ENCODE data around the gene MAP3K4.

DNA sequence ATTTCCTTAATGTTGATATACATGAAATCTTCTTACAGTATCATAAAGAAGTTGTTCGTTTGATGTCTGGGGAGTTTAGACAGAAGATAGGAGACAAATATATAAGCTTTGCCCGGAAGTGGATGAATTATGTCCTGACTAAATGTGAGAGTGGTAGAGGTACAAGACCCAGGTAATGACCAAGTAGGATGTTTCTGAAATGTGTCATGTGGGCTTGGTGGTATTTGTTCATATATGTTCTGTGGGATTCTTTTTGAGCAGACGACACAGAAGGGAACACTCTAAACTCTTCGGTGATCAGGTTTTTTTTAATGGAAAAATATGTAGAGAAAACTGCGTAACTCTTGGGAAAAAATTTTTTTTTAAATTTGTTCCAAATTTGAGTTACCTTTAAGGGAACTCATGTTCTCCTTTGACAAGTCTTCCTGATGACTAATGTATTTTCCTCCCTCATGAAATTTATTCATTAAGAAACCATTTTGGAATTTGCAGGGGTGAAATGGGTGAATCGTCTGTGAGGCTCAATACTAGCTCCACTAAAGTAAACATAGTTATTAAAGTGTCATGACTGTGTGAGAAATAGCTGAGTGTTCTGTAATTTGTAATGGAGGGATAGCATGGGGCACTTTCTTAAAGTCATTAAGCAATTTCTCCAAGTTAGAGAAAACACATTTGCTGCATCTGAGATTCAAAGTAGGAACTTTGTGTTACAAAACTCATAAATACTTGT lies 100.6 kb downstream of the MAP3K4 start:
- TF ChIP-seq, protein P1, sequence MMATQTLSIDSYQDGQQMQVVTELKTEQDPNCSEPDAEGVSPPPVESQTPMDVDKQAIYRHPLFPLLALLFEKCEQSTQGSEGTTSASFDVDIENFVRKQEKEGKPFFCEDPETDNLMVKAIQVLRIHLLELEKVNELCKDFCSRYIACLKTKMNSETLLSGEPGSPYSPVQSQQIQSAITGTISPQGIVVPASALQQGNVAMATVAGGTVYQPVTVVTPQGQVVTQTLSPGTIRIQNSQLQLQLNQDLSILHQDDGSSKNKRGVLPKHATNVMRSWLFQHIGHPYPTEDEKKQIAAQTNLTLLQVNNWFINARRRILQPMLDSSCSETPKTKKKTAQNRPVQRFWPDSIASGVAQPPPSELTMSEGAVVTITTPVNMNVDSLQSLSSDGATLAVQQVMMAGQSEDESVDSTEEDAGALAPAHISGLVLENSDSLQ (IDR thresholded peaks at IDR 0.05): no peak
- TF ChIP-seq ELF4 (IDR thresholded peaks at IDR 0.05) (no peak), BHLHE40 (IDR thresholded peaks at IDR 0.05; ENCODE audit: borderline replicate concordance) (no peak)
